ENCODE data around the gene GRM8.

Gene GRM8

DNA sequence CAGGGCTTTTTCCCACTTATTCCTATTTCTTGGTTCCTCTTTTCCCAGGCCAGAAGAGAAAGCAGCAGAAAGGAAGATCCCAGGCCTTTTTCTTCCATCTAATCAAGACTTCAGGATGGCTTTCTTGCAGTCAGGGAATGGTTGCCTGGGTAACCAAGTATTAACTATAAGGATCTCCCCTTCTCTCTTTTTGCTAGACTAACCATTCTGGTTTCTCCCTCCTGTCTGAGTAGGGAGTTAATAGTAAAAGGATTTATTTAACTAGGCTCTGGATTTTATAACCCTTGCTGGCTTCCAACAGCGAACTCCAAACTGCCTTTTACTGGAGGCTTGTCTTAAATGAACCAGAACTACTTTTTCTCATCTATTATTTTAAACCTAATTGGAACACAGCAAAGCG, 90.4 kb downstream of the GRM8 start (continued):
- TF ChIP-seq ZFP69B (tag by site-specific recombination; IDR thresholded peaks at IDR 0.05) = no peak
- TF ChIP-seq ZNF350 (tag by site-specific recombination; IDR thresholded peaks at IDR 0.05) = no peak
- TF ChIP-seq, protein P1, sequence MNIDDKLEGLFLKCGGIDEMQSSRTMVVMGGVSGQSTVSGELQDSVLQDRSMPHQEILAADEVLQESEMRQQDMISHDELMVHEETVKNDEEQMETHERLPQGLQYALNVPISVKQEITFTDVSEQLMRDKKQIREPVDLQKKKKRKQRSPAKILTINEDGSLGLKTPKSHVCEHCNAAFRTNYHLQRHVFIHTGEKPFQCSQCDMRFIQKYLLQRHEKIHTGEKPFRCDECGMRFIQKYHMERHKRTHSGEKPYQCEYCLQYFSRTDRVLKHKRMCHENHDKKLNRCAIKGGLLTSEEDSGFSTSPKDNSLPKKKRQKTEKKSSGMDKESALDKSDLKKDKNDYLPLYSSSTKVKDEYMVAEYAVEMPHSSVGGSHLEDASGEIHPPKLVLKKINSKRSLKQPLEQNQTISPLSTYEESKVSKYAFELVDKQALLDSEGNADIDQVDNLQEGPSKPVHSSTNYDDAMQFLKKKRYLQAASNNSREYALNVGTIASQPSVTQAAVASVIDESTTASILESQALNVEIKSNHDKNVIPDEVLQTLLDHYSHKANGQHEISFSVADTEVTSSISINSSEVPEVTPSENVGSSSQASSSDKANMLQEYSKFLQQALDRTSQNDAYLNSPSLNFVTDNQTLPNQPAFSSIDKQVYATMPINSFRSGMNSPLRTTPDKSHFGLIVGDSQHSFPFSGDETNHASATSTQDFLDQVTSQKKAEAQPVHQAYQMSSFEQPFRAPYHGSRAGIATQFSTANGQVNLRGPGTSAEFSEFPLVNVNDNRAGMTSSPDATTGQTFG (tag by site-specific recombination; IDR thresholded peaks at IDR 0.05; ENCODE audit: borderline replicate concordance) = no peak
- TF ChIP-seq ZNF223 (tag by site-specific recombination; IDR thresholded peaks at IDR 0.05) = no peak
- TF ChIP-seq ZNF155 (tag by site-specific recombination; IDR thresholded peaks at IDR 0.05) = no peak

DNA sequence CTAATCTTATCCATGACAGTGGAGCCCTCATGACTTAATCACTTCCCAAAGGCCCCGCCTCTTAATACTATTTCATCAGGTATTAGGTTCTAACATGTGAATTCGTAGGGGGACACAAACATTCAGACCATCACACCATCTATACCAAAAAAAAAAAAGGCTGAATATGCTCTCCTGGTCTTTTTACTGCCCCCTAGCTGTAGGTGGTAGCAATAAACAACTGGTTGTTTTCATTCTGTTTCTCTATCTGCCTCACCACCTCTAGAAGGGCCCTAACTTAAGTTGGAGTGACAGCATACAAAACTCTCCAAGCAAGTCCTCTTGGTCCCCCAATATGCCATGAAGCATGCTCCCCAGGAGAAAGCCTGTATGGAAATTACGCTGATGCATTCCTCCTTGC, 94.1 kb downstream of the GRM8 start:
- CTCF ChIA-PET = interaction anchor here (0.7 to 1.6 kb wide), 7 partner anchors 11 to 930 kb away, joined by 3 to 4 read pairs (median 3); no protein-coding TSS in a partner anchor

DNA sequence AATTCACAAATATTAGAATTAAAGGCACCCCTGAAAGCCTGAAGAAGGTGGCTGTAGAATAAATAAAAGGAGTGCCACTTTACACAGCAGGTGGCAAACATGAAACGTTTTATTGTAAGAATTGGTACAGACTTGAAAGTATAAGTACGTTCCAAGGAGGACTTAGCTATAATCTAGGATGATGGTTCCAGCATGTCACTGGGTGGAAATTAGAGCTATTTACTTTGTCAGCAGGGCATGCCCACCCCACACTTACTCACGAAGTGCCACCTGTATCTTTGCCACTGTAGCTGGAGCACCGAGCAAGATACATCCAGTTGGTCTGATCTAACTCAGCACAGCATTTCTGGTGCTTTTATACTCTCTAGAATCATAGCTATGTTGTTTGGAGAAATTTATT, 97.8 kb downstream of the GRM8 start:
- Histone ChIP-seq H3K9me3 (ENCODE audit: control insufficient read depth, insufficient read depth, low read depth, low read length) (no peaks in the 10 kb centered on the region), H3K4me3 (ENCODE audit: low read depth, low read length) (no peak overlapping the region), H3K27ac (ENCODE audit: extremely low read depth, low read depth, low read length) (no peak overlapping the region), H3K36me3 (ENCODE audit: control insufficient read depth in 2 of 2, insufficient read depth in 1 of 2, low read length in 2 of 2) (no peaks in the 10 kb centered on the region), H3K4me1 (ENCODE audit: control insufficient read depth, insufficient read depth, low read length) (no peaks in the 10 kb centered on the region)
- ChIA-PET CTCF (no interaction called here), POLR2A (no interaction called here)
- TF ChIP-seq ZBTB17 (tag by site-specific recombination; IDR thresholded peaks at IDR 0.05) (no peak), ZNF530 (tag by site-specific recombination; IDR thresholded peaks at IDR 0.05; ENCODE audit: low read depth) (no peak), ZNF114 (tag by site-specific recombination; IDR thresholded peaks at IDR 0.05) (no peak), ZNF121 (tag by site-specific recombination; IDR thresholded peaks at IDR 0.05) (no peak), ZBTB48 (tag by site-specific recombination; IDR thresholded peaks at IDR 0.05) (no peak), ZNF654 (tag by site-specific recombination; IDR thresholded peaks at IDR 0.05; ENCODE audit: low read depth) (no peak), MEIS1 (CRISPR knock-in tag; IDR thresholded peaks at IDR 0.05; ENCODE audit: borderline replicate concordance) (no peak), ZNF211 (tag by site-specific recombination; IDR thresholded peaks at IDR 0.05; ENCODE audit: low read depth) (no peak), ZNF140 (tag by site-specific recombination; IDR thresholded peaks at IDR 0.05) (no peak), ZNF302 (tag by site-specific recombination; IDR thresholded peaks at IDR 0.05; ENCODE audit: low read depth) (no peak), HOXC10 (CRISPR knock-in tag; IDR thresholded peaks at IDR 0.05) (no peak), YY2 (tag by site-specific recombination; IDR thresholded peaks at IDR 0.05) (no peak)
- TF ChIP-seq, protein P2, sequence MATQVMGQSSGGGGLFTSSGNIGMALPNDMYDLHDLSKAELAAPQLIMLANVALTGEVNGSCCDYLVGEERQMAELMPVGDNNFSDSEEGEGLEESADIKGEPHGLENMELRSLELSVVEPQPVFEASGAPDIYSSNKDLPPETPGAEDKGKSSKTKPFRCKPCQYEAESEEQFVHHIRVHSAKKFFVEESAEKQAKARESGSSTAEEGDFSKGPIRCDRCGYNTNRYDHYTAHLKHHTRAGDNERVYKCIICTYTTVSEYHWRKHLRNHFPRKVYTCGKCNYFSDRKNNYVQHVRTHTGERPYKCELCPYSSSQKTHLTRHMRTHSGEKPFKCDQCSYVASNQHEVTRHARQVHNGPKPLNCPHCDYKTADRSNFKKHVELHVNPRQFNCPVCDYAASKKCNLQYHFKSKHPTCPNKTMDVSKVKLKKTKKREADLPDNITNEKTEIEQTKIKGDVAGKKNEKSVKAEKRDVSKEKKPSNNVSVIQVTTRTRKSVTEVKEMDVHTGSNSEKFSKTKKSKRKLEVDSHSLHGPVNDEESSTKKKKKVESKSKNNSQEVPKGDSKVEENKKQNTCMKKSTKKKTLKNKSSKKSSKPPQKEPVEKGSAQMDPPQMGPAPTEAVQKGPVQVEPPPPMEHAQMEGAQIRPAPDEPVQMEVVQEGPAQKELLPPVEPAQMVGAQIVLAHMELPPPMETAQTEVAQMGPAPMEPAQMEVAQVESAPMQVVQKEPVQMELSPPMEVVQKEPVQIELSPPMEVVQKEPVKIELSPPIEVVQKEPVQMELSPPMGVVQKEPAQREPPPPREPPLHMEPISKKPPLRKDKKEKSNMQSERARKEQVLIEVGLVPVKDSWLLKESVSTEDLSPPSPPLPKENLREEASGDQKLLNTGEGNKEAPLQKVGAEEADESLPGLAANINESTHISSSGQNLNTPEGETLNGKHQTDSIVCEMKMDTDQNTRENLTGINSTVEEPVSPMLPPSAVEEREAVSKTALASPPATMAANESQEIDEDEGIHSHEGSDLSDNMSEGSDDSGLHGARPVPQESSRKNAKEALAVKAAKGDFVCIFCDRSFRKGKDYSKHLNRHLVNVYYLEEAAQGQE (tag by site-specific recombination; IDR thresholded peaks at IDR 0.05) = no peak
- TF ChIP-seq, protein P3, sequence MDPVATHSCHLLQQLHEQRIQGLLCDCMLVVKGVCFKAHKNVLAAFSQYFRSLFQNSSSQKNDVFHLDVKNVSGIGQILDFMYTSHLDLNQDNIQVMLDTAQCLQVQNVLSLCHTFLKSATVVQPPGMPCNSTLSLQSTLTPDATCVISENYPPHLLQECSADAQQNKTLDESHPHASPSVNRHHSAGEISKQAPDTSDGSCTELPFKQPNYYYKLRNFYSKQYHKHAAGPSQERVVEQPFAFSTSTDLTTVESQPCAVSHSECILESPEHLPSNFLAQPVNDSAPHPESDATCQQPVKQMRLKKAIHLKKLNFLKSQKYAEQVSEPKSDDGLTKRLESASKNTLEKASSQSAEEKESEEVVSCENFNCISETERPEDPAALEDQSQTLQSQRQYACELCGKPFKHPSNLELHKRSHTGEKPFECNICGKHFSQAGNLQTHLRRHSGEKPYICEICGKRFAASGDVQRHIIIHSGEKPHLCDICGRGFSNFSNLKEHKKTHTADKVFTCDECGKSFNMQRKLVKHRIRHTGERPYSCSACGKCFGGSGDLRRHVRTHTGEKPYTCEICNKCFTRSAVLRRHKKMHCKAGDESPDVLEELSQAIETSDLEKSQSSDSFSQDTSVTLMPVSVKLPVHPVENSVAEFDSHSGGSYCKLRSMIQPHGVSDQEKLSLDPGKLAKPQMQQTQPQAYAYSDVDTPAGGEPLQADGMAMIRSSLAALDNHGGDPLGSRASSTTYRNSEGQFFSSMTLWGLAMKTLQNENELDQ (tag by site-specific recombination; IDR thresholded peaks at IDR 0.05; ENCODE audit: low read depth) = no peak

More for the DNA sequence above, 94.1 kb downstream of the GRM8 start:
- no peaks in the 10 kb centered on the region for H3K4me1 ChIP-seq (ENCODE audit: control insufficient read depth, insufficient read depth, low read length)
- TF ChIP-seq GLI2 (tag by site-specific recombination; IDR thresholded peaks at IDR 0.05; ENCODE audit: borderline replicate concordance, low read depth) (no peak), ZNF561 (tag by site-specific recombination; IDR thresholded peaks at IDR 0.05; ENCODE audit: borderline replicate concordance) (no peak), ZNF621 (tag by site-specific recombination; IDR thresholded peaks at IDR 0.05) (no peak), ZFP69B (tag by site-specific recombination; IDR thresholded peaks at IDR 0.05) (no peak), HOXA7 (CRISPR knock-in tag; IDR thresholded peaks at IDR 0.05; ENCODE audit: borderline replicate concordance) (no peak), ZBTB48 (tag by site-specific recombination; IDR thresholded peaks at IDR 0.05) (no peak), KLF7 (tag by site-specific recombination; IDR thresholded peaks at IDR 0.05; ENCODE audit: borderline replicate concordance) (no peak), ZNF202 (tag by site-specific recombination; IDR thresholded peaks at IDR 0.05; ENCODE audit: borderline replicate concordance) (no peak), BCL11A (tag by site-specific recombination; IDR thresholded peaks at IDR 0.05; ENCODE audit: low read depth) (no peak)
- TF ChIP-seq, protein P4, sequence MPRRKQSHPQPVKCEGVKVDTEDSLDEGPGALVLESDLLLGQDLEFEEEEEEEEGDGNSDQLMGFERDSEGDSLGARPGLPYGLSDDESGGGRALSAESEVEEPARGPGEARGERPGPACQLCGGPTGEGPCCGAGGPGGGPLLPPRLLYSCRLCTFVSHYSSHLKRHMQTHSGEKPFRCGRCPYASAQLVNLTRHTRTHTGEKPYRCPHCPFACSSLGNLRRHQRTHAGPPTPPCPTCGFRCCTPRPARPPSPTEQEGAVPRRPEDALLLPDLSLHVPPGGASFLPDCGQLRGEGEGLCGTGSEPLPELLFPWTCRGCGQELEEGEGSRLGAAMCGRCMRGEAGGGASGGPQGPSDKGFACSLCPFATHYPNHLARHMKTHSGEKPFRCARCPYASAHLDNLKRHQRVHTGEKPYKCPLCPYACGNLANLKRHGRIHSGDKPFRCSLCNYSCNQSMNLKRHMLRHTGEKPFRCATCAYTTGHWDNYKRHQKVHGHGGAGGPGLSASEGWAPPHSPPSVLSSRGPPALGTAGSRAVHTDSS (tag by site-specific recombination; IDR thresholded peaks at IDR 0.05) = no peak
- H3K9me3 ChIP-seq (ENCODE audit: control insufficient read depth, insufficient read depth, low read depth, low read length) = no peaks in the 10 kb centered on the region
- POLR2A ChIA-PET = no interaction called here
- no peaks in the 10 kb centered on the region for H3K36me3 ChIP-seq (ENCODE audit: control insufficient read depth in 2 of 2, insufficient read depth in 1 of 2, low read length in 2 of 2)
- no peak overlapping the region for H3K4me3 ChIP-seq (ENCODE audit: low read depth, low read length)
- H3K27ac ChIP-seq (ENCODE audit: extremely low read depth, low read depth, low read length) = no peak overlapping the region
